ENCODE results near the gene SCN1B.

- no peak for TF ChIP-seq FOXK2 (IDR thresholded peaks at IDR 0.05)
- TF ChIP-seq FOXM1 (IDR thresholded peaks at IDR 0.05; ENCODE audit: borderline replicate concordance) = no peak
- no peak for TF ChIP-seq HDGF (IDR thresholded peaks at IDR 0.05; ENCODE audit: borderline replicate concordance)
- no peak for TF ChIP-seq ELF4 (IDR thresholded peaks at IDR 0.05)
- no peak for TF ChIP-seq NFRKB (IDR thresholded peaks at IDR 0.05)
- no peak for TF ChIP-seq FOXA1 (IDR thresholded peaks at IDR 0.05)
- TF ChIP-seq SP1 (IDR thresholded peaks at IDR 0.05) = no peak
- no peak for TF ChIP-seq BHLHE40 (IDR thresholded peaks at IDR 0.05; ENCODE audit: borderline replicate concordance)
- no peak for TF ChIP-seq ZNF384 (IDR thresholded peaks at IDR 0.05)
- TF ChIP-seq TARDBP (IDR thresholded peaks at IDR 0.05) = no peak
- no peak for TF ChIP-seq SUZ12 (IDR thresholded peaks at IDR 0.05)
- TF ChIP-seq ARNT (IDR thresholded peaks at IDR 0.05) = no peak
- TF ChIP-seq, protein P1, sequence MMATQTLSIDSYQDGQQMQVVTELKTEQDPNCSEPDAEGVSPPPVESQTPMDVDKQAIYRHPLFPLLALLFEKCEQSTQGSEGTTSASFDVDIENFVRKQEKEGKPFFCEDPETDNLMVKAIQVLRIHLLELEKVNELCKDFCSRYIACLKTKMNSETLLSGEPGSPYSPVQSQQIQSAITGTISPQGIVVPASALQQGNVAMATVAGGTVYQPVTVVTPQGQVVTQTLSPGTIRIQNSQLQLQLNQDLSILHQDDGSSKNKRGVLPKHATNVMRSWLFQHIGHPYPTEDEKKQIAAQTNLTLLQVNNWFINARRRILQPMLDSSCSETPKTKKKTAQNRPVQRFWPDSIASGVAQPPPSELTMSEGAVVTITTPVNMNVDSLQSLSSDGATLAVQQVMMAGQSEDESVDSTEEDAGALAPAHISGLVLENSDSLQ (IDR thresholded peaks at IDR 0.05) = no peak
These were observed 18.7 kb downstream of the SCN1B start for GRCh38 chr19:35048911-35049411.

All from HEK293T (cell line).